Activated T-helper 2 cell treated with anti-CD3 and anti-CD28 coated beads, Interferon-gamma antibody, Interleukin-2, Interleukin-4, amounts not matched to agents 10 μg/mL and 5 μg/mL and 100 μg/mL, durations not matched to agents 14 hours and 24 hours and 36 hours (primary cell): ENCODE measurements around the gene PHACTR2. TPM values are rescaled to one million over a fixed set of nuclear protein-coding genes. Genes with fewer than 3 reads are reported as not detected.

ENCODE experiments used
- DNase-seq: peaks from one replicate; pipeline ENCODE4 v3.0.0; 2021; ENCODE audit warnings: low spot score
- H3K27ac Mint-ChIP-seq: one replicate; pipeline ENCODE4 v1.8.0; 2021; ENCODE audit warnings: mixed read lengths
- H3K27me3 Mint-ChIP-seq: one replicate; pipeline ENCODE4 v1.8.0; 2021; ENCODE audit warnings: low read depth, mixed read lengths
- H3K36me3 Mint-ChIP-seq: one replicate; pipeline ENCODE4 v1.8.0; 2021; ENCODE audit warnings: low read depth, mixed read lengths
- H3K4me1 Mint-ChIP-seq: one replicate; pipeline ENCODE4 v1.8.0; 2021; ENCODE audit warnings: low read depth, mixed read lengths
- H3K4me3 Mint-ChIP-seq: one replicate; pipeline ENCODE4 v1.8.0; 2021; ENCODE audit warnings: low read depth, mild to moderate bottlenecking, moderate library complexity, mixed read lengths
- H3K9me3 Mint-ChIP-seq: one replicate; pipeline ENCODE4 v1.8.0; 2021; ENCODE audit warnings: mixed read lengths
- intact Hi-C: fragments of 100-400 bp; cut with micrococcal nuclease; formaldehyde crosslinking; loops from one replicate; pipeline ENCODE4 v1.15.1; 2023
- total RNA-seq: library from RNA; stranded (reverse); gene quantifications from 2 replicates; pipeline ENCODE4 v1.2.3, GENCODE V29; 2022

Gene PHACTR2
- total RNA-seq, 1 donor from 2014 or later: 45.4 TPM

DNA sequence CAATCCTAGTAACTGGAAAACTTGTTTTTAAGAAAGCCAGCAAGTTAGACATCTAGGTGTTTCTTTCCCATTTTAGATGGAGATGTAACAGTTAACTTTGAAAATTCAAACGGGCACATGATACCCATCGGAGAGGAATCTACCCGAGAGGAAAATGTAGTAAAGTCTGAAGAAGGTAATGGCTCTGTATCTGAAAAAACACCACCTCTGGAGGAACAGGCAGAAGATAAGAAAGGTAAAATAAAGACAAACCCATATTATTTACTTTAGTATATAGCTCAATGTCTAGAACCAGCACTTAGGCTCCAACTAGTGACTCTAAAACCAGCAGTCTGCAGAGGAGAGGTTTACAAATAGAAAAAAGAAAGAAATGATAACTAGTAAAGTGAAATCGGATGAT is 75.9 kb downstream of the PHACTR2 start:
- Mint-ChIP-seq H3K9me3 (no peaks in the 10 kb centered on the region), H3K4me1 (no peaks in the 10 kb centered on the region), H3K36me3 (peaks cover 12% of the 10 kb centered on the region), H3K27me3 (no peaks in the 10 kb centered on the region), H3K27ac (no peak overlapping the region), H3K4me3 (no peak overlapping the region)
- no peak for DNase-seq
- intact Hi-C loops: no loop called here

DNA sequence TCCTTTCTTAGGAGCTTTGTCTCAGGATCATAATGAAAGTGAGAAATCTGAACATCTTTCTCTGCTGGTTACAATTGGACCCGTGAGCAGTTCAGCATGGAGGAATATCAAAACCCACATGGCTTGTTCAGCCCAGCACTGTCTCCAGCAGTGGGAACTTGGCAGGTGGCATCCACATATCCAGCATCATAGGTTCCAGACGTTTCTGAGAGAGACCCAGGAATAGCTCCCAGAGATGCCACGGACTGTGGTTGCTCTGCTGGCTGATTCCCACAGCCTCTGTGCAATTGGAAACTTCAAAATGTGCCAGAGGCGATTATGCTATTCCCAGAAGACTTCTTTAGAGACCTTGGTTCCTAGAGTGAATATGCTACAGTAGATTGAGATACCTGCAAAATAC is 76.4 kb downstream of the PHACTR2 start:
- H3K4me1 Mint-ChIP-seq: no peaks in the 10 kb centered on the region
- H3K27ac Mint-ChIP-seq: no peak overlapping the region
- no peak for DNase-seq
- H3K36me3 Mint-ChIP-seq: peaks cover 12% of the 10 kb centered on the region
- intact Hi-C loops: no loop called here
- no peaks in the 10 kb centered on the region for H3K9me3 Mint-ChIP-seq
- H3K27me3 Mint-ChIP-seq: no peaks in the 10 kb centered on the region
- H3K4me3 Mint-ChIP-seq: no peak overlapping the region

- intact Hi-C loops: no loop called here
- Mint-ChIP-seq H3K4me3 (no peak overlapping the region), H3K36me3 (peaks cover 18% of the 10 kb centered on the region), H3K27me3 (no peaks in the 10 kb centered on the region), H3K27ac (no peak overlapping the region), H3K9me3 (no peaks in the 10 kb centered on the region), H3K4me1 (peaks cover 4% of the 10 kb centered on the region)
- DNase-seq: no peak
Observed at GRCh38 chr6:143755301-143755744, 77.6 kb downstream of the PHACTR2 start.

DNA sequence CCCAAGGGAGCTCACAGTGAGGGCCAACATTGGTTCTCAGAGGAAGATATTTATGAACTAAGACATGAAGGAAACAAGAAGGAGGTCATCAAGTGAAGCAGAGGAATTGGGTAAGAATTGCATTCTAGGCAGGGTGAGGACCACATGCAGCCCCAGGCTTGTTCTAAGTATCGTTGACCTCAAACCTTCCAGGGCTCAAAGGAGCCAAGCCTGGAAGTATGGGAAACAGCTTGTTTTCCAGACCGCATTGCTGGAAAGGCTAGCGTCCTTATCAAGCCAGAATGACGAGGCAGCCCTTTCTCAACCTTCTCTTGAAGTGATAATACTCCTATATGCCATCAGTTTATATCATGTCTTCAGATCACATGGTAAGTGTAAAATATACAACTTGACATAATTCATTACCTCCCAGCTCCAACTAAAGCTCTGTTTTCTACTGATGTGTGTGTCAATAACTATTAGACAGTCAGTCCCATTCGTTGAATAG is 79.6 kb downstream of the PHACTR2 start:
- no peak for DNase-seq
- Mint-ChIP-seq H3K27ac (no peak overlapping the region), H3K36me3 (peaks cover 20% of the 10 kb centered on the region), H3K27me3 (no peaks in the 10 kb centered on the region), H3K4me1 (peaks cover 4% of the 10 kb centered on the region), H3K4me3 (no peak overlapping the region), H3K9me3 (no peaks in the 10 kb centered on the region)
- intact Hi-C loops: no loop called here

DNA sequence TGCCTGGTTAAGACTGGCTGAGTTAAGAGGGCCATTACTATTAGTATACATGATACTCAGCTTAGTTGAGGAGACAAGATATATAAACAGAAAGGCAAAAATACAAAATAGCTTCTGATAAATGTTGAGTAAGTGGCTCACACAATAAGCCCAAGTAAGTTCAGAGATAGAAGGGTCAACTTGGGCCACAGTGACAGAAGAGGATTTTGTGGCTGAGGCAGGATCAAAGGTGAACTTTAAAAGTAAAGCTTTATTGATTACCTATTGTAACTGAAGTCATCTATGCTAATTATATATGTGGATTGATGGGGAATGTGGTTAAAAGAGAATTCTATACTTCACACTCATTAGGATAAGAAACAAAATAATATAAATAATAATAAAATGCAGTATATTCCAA is 80.8 kb downstream of the PHACTR2 start:
- Mint-ChIP-seq H3K9me3 (no peaks in the 10 kb centered on the region), H3K27me3 (no peaks in the 10 kb centered on the region), H3K27ac (no peak overlapping the region), H3K36me3 (peaks cover 20% of the 10 kb centered on the region), H3K4me1 (peaks cover 4% of the 10 kb centered on the region), H3K4me3 (no peak overlapping the region)
- intact Hi-C loops: no loop called here
- DNase-seq: no peak

DNA sequence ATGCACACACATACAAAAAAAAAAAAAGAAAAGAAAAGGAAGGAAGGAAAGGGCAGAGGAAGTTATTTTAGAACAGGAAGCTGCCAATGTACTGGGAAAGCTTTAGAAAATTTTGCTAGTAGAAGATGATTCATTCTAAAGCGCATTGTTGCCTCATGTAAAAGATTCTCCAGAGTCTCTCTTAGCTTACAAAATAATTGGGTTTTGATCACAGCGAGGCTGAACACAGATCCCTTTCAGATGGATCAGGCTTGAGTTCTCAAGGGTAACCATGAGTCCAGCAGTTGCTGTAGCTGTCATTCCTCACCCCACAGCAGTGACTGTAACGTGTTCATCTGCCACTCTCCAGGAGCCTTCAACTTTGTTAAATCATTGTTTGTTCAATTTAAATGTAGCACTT is 81.9 kb downstream of the PHACTR2 start:
- no peak for DNase-seq
- Mint-ChIP-seq H3K4me3 (no peak overlapping the region), H3K36me3 (peaks cover 20% of the 10 kb centered on the region), H3K9me3 (no peaks in the 10 kb centered on the region), H3K27me3 (no peaks in the 10 kb centered on the region), H3K4me1 (peaks cover 4% of the 10 kb centered on the region), H3K27ac (no peak overlapping the region)
- intact Hi-C loops: no loop called here

DNA sequence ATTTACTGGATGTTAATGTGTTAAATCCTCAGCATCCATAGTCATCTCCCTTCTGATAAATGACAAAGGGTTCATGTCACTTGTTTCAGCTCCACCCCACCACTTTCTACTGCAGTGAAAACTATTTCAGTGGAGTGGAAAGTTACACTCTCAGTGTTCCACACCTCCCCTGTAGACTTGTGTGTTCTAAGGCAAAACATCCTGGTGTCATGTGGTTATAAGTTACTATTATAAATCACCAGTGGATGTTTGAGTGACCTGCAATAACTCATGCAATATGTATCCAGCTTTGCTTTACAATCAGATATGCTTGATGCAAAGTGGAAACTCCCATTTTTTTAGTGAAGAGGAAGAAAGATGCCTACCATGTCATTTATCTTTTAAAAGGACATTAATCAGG is 83.3 kb downstream of the PHACTR2 start:
- H3K27ac Mint-ChIP-seq: no peak overlapping the region
- DNase-seq: no peak
- peaks cover 25% of the 10 kb centered on the region for H3K36me3 Mint-ChIP-seq
- no peak overlapping the region for H3K4me3 Mint-ChIP-seq
- no peaks in the 10 kb centered on the region for H3K9me3 Mint-ChIP-seq
- H3K4me1 Mint-ChIP-seq: peaks cover 4% of the 10 kb centered on the region
- H3K27me3 Mint-ChIP-seq: no peaks in the 10 kb centered on the region
- intact Hi-C loops: no loop called here

GRCh38 chr6:143762126-143762525 is 84.4 kb downstream of the PHACTR2 start:
- Mint-ChIP-seq H3K9me3 (no peaks in the 10 kb centered on the region), H3K36me3 (peaks cover 27% of the 10 kb centered on the region), H3K27ac (no peak overlapping the region), H3K4me1 (peaks cover 4% of the 10 kb centered on the region), H3K27me3 (no peaks in the 10 kb centered on the region), H3K4me3 (no peak overlapping the region)
- intact Hi-C loops: no loop called here
- DNase-seq: no peak

GRCh38 chr6:143765422-143766184 is 87.8 kb downstream of the PHACTR2 start:
- no peak overlapping the region for H3K4me3 Mint-ChIP-seq
- H3K36me3 Mint-ChIP-seq: peaks cover 33% of the 10 kb centered on the region
- H3K27me3 Mint-ChIP-seq: no peaks in the 10 kb centered on the region
- no peaks in the 10 kb centered on the region for H3K9me3 Mint-ChIP-seq
- no peak for DNase-seq
- H3K27ac Mint-ChIP-seq: no peak overlapping the region
- no peaks in the 10 kb centered on the region for H3K4me1 Mint-ChIP-seq
- intact Hi-C loops: no loop called here

DNA sequence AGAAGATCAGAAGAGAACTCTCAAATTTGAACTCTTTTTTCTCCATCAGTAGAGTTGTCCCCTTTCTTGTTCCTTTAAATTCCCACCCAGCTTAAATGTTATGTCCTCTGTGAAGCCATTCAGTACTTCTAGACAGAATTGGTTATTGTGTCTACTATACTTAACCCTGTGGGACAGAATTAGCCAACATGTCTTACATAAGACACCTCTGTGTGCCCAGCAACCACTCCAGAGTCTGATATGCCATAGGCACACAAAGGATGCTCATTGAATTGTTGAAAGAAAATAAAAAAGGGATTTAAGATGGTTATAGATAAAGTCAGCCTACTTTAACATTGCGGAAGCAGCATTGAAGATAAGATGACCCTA is 88.4 kb downstream of the PHACTR2 start:
- Mint-ChIP-seq H3K4me3 (no peak overlapping the region), H3K36me3 (peaks cover 33% of the 10 kb centered on the region)
- intact Hi-C loops: no loop called here

DNA sequence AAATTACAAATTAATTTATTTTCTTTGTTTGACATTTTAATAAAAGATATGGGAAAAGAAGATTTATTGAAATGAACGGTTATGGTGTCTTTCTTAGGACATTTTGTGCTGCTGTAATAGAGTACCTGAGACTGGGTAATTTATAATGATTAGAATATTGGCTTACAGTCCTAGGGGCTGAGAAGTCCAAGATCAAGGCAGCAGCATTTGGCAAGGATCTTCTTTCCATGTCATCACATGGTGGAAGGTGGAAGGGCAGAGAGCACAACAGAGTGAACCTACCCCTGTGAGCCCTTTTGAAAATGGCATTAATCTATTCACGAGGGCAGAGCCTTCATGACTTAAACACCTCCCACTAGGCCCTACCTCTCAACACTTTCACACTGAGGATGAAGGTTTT is 89.7 kb downstream of the PHACTR2 start:
- no peaks in the 10 kb centered on the region for H3K27me3 Mint-ChIP-seq
- H3K9me3 Mint-ChIP-seq: no peaks in the 10 kb centered on the region
- no peak for DNase-seq
- H3K4me1 Mint-ChIP-seq: no peaks in the 10 kb centered on the region
- H3K27ac Mint-ChIP-seq: no peak overlapping the region
- no peak overlapping the region for H3K4me3 Mint-ChIP-seq
- intact Hi-C loops: no loop called here
- peaks cover 35% of the 10 kb centered on the region for H3K36me3 Mint-ChIP-seq

More for the DNA sequence above, 88.4 kb downstream of the PHACTR2 start:
- DNase-seq: no peak
- Mint-ChIP-seq H3K27me3 (no peaks in the 10 kb centered on the region), H3K27ac (no peak overlapping the region), H3K4me1 (no peaks in the 10 kb centered on the region), H3K9me3 (no peaks in the 10 kb centered on the region)

DNA sequence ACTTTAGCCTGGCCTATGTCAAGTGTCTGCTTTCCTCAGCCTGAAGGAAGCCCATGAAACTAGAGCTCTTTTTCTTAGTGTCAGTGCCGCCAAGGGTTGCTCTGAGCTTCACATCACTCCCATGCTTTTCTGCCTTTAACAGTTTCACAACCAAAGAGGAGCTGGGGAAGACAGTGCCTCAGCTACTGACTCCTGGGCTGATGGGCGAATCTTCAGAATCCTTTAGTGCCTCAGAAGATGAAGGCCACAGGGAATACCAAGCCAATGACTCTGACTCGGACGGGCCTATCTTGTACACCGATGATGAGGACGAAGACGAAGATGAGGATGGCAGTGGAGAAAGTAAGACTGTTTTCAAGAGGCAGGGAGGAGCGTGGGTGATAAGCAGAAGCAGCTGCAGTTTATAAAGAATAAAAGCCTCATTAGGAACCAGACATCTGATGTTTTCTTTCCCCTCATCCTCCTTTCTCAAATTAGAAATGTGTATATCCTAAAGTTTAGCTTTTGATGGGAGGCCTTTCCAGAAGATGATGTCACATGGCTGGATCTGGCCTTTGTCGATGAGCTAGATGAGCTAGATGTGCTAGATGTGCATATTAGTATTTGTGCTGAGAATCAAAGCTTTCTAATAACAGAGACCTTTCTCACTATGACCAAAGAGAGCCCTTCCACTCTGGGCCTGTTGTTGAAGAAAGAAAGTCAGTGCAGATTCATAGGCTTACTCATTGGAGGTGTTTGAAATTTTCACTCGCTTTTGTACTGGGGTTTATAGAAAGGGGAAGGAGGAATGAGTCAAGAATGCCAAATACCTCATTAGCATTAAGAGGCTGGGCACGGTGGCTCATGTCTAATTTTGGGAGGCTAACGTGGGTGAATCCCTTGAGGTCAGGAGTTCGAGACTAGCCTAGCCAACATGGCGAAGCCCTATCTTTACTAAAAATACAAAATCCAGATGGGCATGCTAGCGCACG is 94.6 kb downstream of the PHACTR2 start:
- intact Hi-C loops: no loop called here
- DNase-seq: no peak
- Mint-ChIP-seq H3K4me1 (no peaks in the 10 kb centered on the region), H3K36me3 (peaks cover 37% of the 10 kb centered on the region), H3K4me3 (no peak overlapping the region), H3K9me3 (no peaks in the 10 kb centered on the region), H3K27ac (no peak overlapping the region), H3K27me3 (no peaks in the 10 kb centered on the region)
